IPS-NIHi11 (cell line): ENCODE results near the gene ACSL3.
"Not testable (repeated sequence)": the region's sequence is repeated elsewhere in the genome, so short reads cannot be mapped to it uniquely, and the experiment has no call there.

Experiments used
- DNase-seq: peaks from one replicate; pipeline ENCODE4 v3.0.0; 2012; ENCODE audit warnings: mixed read lengths, low spot score

The ACSL3 gene

DNA sequence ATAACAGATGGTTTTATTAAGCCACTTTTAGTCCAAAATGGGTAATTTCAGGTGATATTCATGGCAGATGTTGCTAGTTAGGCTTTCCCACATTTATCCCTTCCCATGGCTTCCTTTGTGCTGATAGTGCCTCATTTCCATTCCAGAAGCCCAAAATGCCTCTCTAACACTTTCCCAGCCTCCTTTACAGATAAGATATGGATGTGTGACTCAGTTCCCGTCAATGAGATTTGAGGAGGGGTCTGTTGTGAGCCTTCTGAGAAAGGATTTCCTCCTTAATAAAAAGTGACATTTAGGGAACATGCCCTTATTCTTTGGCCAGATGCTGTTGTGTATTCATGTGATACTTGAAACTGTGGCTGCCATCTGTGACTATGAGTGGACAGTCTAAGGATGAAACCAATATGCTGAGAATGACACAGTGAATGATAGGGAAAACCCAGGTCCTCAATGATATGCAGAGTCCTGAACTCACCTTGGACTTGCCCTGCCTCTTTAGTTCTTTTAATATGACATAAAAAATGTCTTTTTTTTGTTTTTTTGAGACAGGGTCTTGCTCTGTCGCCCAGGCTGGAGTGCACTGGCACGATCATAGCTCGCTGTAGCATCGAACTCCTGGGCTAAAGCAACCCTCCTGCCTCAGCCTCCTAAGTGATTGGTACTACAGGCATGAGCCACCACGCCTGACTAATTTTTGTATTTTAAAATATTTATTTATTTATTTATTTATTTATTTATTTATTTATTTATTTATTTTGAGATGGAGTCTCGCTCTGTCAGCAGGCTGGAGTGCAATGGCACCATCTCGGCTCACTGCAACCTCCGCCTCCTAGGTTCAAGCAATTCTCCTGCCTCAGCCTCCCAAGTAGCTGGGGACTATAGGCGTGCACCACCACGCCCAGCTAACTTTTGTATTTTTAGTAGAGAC is 5.8 kb upstream of the ACSL3 start:
- DNase-seq: no peak

DNA sequence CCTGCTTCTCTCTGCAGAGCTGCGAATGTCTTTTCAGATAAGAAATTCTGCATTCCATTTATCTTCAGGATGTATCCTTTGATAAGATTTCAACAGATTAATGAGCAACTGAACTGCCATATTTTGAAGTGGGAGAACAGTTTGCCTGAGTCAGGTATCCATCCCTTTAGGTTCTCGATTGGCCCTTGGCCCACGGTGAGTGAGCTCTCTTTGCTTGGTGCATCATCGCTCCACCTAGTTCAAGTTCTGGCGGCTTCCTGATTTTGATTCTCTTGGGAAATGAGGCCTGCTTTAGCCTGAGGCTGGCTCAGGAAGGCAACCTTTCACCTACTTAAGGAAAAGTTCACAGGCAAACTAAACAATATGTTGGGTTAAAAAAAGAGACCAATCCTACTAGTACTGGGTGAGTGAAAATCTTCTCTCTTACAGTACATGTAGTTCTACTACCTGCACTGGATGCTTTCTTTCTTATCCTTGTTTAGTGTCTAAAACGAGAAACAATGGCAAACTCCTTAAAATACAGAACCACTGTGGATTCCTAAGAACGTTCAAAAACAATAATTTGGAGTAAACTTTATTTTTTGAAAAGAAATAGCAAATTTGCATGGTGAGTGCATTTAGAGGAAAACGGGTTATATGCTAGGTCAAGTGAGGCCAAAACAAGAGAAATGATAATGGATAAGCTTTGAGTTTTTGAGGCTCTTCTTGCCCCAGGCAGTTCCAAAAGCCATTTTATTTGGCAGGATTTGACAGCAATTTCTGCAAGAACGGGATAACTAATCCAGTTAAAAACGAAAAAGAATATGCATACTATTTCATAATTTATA is 837 bp upstream of the ACSL3 start:
- DNase-seq: peak; percentile 31

DNA sequence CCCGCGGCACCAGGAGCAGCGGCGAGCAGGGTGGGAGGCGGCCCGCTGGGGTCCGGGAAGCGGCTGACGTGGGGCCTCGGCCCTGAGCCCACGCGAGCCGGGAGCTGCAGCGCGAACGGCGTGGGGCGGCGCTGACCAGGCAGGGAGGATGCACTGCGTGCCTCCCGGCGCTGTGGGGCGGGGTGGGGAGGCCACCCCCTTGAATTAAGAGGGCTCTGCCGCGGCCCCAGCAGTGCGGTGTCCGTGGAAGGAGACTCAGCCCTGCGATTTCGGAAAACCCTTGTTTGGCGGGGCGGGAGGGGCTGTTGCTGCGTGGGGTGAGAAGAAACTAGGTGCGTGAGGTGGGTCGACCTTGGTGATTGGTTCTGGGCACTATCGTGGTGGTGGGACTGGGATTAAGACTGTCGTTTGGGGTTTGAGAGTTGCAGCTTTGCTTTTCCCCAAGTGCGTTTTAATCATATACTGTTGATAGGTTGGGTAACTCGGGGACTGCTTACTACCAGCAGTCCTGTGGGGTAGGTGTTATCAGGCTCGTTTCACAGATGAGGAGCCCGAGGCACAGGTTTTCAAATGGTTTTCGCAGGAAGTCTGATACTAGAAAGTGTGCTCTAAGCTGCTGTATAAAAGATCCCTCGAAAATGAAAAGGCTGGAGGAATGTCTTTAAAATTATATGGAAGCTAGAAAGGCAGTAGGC is 722 bp downstream of the ACSL3 start:
- no peak for DNase-seq

DNA sequence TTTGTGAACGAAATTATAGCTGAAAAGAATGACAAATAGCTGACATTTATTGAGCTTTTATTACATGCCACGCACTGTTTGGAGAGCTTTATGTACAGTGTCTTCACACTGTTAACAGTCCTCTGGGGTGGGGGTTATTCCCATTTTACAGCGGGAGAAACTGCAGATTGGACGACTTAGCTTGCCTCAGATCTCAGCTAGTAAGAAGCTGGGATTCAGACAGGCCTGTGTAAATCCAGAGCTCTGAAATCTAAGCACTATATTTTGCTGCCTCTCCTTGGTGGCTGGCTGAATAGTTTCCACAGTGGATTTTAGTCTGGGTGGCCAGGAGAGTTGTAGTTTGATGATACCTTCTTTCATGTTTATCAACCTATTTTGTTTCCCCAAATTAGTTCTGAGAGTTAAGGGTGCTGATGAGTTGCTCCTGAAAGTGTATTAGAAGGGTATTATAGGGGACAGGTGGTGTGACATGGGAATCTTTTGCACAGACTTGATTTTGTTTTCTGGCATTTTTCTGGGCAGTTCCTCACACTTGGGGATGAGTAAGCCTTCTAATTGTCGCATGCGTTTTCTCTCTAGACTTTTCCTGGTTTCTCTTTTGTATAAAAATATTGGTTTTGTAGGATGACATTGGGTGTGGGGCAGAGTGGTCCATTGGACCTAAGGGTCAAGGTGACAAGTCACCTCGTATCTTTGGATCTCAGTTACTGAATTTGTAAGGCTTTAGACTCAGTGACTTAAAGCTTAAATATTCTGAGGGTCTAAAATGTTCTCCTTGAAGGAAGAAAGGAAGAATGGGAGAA is 1.5 kb downstream of the ACSL3 start:
- no peak for DNase-seq

DNA sequence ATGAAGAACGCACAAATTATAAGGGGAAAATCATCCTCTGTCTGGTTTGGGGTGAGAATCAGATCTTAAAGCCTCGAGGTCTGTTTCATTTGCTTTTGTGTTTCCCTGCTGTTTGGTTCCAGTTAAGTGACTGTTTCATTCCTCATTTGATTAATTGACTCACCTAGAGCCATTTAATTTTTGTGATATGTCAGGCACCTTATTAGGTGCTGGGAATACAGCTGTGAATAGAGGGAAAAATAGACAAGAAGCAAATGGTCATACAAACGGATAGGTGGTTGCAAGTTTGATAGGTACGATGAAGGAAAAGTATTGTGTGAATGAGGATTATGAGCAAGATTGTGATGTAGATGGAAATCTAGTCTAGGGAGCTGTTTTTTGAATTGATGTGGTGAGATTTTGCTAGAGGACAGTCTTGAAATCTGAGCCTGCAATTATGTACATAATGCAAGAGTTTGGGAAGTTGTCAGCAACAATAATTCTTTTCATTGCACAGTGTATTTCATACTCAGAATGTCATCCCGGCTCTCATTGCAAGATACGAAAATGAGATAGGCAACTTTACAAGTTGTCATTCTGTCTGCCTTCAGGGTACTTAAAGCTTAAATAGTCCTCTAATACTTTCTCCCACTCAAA is 2.2 kb downstream of the ACSL3 start:
- DNase-seq: no peak

DNA sequence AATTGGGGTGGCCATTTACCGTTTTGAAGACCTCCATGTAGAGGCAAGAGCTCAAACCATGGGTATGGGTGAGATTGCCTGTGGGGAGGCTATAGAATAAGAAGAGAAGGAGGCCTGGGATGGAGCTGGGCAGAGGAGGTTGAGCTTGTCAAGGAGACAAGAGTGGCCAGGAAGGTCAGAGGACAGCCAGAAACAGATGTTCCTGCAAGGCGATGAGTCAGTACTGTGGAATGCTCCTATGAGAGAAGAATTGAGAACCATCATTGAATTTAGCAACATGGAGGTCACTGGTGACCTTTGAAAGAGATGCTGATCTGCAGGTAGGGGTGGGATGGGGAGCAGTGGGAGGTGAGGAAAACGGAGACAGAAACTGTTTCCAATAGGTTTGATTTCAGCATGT is 3.5 kb downstream of the ACSL3 start:
- no peak for DNase-seq

DNA sequence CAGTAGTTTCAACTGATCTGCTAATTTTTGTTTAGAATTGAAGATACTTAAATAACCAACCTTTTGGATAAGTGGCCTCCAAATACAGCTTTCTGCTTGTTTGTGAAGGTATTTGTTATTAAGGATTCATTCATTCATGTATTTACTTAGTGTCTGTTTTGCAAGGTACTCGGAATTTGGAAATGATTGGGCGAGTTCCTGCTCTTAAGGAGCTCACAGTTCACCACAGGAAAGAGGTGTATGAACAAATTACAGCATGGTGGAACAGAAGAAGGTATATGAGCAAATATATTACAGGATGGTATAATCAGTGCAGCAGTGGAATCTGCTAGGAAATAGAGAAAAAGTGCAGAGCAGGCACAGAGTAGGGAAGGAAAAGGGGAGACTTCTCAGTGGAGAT is 4.5 kb downstream of the ACSL3 start:
- no peak for DNase-seq

DNA sequence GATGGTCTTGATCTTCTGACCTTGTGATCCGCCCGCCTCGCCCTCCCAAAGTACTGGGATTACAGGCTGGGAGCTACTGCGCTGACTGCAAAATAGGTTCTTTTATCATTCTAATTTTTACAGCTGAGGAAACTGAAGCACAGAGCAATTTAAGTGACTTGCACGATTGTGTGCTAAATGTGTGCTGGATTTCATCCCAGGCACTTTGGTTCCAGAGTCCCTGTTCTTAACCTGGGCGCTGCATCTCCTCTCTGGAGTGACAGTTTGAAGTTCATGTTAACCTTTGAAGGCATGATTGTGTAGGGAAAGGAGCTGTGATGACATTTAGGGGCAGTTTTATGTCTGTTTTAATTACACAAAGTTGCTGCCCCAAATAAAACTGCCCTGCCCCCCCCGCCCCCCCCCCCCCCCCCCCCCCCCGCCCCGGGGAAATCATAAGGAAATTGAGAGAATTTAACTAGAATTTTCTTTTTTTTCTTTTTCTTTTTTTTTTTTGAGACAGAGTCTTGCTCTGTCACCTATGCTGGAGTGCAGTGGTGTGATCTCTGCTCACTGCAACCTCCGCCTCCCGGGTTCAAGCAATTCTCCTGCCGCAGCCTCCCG is 5.6 kb downstream of the ACSL3 start:
- DNase-seq: no peak

DNA sequence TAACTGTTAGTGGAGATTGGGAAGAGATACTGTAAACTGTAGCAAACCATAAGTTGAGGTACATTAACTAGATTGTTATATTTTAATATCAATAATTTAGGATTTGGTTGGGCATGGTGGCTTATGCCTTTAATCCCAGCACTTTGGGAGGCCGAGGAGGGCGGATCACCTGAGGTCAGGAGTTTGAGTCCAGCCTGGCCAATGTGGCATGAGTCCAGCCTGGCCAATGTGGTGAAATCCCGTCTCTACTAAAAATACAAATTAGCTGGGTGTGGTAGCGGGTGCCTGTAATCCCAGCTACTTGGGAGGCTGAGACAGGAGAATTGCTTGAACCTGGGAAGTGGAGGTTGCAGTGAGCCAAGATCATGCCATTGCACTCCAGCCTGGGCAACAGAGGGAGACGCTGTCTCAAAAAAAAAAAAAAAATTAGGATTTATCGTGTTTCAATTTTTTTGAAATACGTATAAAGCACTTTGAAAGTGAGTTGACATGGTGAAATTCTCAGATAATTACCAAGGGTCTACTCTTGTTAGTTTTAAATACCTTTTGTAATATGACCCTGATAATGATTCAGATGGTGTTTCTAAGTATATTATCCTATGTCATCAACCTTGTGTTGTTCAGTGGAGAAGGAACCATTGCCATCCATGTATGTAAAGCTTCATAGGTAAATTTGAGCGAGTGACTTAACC is 7.9 kb downstream of the ACSL3 start:
- DNase-seq: not testable (repeated sequence)

DNA sequence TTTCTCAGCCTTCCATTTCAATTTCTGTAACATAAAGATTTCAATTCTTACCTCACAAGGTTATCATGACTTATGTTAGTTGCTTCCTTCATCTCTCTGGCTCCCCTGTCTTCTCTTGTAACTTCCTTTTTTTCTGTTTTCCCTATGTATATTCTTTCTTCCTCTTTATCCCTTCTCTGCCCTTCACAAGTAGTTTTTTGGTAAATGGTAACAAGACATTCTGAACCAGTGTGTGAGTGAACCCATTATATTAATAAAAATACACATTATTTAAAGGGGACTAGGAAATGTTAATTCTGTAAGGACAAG is 8.4 kb downstream of the ACSL3 start:
- DNase-seq: no peak

DNA sequence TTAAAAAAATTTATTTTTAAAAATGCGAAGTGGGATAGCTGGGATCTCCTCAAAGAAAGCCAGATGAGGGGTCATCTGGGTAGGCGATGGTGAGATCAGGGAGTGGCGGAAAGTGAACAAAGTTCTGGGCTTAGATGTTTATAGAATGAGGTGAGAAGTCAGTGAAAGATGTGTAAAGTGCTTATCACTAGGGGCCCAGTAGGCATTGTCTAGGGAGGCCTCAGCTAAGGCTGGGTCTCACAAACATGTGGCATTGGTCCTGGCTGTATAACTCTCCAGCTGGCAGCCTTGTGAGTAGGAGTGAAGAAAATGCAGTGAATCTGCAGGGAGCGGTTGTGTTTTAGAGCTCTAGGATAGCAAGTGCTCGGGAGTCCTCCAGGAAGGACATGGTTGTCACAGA is 10.5 kb downstream of the ACSL3 start:
- no peak for DNase-seq

DNA sequence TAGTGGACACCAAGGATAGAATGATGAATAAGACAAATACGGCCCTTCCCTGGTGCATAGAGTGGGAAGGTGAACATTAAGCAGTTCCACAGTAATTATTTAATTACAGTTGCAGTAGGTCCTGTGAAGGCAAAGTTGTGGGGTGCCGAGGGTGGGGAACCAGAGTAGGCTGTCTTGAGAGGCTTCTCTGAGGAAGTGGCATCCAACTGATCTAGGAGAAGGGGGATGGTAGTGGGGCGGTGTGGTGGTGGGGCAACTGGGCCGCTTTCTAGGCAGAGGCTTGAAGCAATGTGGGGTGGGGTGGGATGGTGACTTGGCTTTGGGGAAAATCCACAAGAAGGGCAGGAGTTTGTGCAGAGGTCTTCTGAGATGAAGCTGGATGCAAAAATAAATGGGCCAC is 11.7 kb downstream of the ACSL3 start:
- no peak for DNase-seq

DNA sequence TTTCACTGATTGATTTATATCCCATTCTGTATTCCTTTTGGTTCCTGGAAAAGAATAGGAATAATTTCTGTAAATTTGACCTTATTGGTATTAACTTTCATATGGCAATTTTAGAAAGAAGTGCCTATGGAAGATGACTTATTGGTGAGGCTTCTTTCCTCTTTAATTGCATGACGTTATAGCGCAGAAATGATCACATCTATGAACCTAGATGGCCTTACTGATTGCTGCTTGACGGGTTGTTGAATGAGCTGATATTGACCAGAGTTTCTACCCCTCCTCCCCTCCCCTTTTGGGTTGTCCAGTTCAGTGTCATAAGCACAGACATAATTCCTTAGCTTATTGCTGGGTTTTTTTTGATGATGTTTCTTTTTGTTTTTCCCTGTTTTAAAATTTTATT is 14.6 kb downstream of the ACSL3 start:
- DNase-seq: no peak

DNA sequence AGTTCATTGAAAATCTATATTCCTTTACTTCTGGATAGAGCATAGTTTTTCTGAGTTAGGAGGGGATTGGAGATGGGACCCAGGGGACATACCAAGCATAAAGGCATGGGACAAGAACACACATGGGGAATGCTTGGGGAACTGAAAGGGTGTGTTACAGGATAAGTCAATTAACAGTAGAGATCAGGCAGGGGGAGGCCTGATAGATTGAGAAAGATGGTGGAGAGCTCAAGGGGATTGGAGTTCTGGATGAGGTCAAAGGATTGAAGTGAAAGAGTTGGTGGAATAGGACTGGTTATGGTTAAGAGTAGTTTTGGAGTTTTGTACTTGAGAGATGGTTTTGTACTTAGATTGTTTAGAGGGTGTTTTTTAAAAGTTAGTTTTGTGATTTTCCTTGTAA is 16.1 kb downstream of the ACSL3 start:
- DNase-seq: no peak

DNA sequence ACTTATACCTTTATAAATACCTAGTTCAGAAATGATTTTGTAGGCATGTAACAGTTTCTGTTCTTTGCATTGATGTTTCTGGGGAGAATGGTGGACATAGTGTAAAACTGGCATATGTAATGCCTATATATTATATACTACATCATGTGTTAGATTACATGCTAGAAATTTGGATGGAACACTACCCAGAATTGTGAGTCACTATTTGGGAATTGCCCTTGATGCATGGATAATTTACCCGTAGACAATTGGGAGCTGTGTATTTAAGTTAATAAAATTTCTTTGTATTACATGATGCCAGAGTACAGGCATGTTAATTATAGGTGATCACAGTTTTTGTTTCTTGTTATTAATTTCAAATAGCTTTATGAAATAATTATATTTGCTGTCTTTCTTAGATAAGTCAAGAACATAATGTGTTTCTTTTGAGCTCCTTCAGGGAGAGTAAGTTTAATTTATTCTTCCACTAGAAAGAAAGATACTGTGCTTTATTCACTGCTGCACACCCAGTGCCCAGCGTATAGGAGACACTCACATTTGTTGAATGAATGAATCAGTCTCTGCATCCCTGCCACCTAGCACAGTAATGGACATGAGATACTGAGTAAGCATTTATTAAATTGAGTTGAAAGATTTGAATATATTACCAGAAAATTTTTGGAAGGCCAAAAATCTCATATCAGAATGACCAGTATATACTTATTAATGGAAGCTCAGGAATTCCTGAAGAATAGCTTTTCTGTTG is 16.9 kb downstream of the ACSL3 start:
- DNase-seq: no peak

DNA sequence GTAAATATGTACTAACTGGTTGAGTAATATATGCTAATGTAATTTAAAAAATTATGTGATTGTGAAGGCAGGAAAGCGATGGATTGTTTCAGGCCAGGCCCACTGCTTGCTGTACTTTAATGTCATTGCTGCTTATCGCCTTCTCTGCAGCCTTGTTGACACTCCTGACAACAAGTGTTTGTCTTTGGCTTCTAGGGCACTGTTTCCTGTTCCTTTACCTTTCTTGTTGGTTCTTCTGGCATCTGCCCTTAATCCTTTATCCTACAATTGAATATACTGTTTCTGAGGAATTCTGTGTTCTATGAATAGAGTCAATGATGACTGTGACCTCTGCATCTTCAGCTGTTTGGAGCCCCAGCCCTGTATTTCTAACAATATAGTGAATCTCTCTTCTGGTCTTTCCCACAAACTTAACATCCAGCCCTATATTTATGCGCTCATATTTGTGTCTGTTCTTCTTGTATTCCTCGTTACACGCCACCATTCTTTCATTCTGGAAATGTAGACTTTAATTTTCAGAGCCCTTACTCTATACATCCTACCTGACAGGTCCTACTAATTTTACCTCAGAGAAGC is 17.6 kb downstream of the ACSL3 start:
- no peak for DNase-seq

DNA sequence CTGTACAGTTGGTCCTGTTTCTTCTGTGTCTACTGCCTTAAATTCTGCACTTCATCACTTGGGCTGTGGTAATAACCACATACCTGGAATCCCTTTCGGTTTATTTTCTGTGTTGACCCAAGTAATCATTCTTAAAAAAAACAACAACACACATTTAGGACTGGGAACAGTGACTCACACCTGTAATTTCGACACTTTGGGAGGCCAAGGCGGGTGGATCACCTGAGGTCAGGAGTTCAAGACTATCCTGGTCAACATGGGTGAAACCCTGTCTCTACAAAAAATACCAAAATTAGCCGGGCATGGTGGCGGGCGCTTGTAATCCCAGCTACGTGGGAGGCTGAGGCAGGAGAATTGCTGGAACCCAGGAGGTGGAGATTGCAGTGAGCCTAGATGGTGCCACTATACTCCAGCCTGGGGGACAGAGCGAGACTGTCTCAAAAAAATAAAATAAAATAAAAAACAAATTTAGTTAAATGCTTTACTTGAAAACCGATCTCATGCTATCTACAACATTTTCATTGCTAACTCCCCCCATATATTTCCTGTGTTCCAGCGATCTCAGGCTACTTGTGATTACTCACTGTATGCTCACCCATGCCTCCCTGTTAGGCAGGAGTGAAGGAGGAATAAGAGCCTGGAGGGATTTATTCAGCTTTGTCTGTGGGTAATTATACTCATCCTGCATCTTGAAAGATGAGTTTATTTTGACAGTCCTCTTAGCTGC is 18.2 kb downstream of the ACSL3 start:
- no peak for DNase-seq

DNA sequence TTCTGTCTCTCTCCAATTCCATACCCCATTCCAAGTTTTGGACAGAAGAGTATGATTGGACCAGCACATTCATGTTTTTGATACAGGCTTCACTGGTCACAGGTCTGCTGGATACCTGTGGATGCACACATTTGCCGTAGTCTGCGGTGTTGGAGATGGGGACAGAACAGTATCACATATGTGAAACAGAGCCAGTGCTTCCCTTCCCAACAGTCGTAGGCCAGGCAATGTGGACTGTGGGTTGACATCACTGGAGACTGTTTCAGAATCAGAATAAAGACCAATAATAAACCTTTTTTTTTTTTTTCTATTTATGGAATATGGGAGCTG is 18.7 kb downstream of the ACSL3 start:
- no peak for DNase-seq

DNA sequence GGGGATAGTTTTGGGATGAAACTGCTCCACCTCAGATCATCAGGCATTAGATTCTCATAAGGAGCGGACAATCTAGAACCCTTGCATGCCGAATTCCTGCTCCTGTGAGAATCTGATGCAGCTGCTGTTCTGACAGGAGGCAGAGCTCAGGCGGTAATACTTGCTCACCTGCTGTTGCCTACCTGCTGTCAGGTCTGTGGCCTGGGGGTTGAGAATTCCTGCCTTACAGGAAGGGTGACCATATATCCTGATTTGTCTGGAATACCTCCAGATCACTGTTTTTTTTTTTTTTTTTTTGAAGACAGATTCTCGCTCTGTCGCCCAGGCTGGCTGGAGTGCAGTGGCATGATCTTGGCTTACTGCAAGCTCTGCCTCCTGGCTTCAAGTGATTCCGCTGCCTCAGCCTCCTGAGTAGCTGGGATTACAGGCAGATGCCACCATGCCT is 21.7 kb downstream of the ACSL3 start:
- DNase-seq: peak; percentile 20
